ENCODE data around the gene ERICH4.

DNA sequence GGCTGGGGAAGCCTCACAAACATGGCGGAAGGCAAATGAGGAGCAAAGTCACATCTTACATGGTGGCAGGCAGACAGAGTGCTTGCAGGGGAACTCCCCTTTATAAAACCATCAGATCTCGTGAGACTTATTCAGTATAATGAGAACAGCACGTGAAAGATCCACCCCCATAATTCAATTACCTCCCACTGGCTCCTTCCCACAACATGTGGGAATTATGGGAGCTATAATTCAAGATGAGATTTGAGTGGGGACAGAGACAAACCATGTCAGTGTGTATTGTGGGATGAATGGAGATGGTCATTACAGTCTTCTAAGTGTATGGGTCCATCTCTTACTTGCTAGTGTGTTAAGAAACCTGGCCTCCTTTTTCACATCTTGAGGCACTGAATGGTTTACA lies 40.9 kb upstream of the ERICH4 start:
- TF ChIP-seq, protein P1, sequence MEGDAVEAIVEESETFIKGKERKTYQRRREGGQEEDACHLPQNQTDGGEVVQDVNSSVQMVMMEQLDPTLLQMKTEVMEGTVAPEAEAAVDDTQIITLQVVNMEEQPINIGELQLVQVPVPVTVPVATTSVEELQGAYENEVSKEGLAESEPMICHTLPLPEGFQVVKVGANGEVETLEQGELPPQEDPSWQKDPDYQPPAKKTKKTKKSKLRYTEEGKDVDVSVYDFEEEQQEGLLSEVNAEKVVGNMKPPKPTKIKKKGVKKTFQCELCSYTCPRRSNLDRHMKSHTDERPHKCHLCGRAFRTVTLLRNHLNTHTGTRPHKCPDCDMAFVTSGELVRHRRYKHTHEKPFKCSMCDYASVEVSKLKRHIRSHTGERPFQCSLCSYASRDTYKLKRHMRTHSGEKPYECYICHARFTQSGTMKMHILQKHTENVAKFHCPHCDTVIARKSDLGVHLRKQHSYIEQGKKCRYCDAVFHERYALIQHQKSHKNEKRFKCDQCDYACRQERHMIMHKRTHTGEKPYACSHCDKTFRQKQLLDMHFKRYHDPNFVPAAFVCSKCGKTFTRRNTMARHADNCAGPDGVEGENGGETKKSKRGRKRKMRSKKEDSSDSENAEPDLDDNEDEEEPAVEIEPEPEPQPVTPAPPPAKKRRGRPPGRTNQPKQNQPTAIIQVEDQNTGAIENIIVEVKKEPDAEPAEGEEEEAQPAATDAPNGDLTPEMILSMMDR (IDR thresholded peaks at IDR 0.05): no peak
- TF ChIP-seq POLR2A (IDR thresholded peaks at IDR 0.05) (no peak), EP300 (IDR thresholded peaks at IDR 0.05) (no peak)
